NB4 (cell line): ENCODE results near the gene NAA10.

Source experiments
- CTCF ChIP-seq: IDR thresholded peaks from one replicate; pipeline ENCODE4 v1.5.1; 2012; ENCODE audit warnings: low read depth, low read length
- MAX ChIP-seq: IDR thresholded peaks from 2 replicates; pipeline ENCODE4 v1.6.1; 2011; ENCODE audit warnings: low read depth, low read length
- POLR2A ChIP-seq: IDR thresholded peaks from 2 replicates; pipeline ENCODE4 v1.6.1; 2011; ENCODE audit warnings: mild to moderate bottlenecking; ENCODE audit not compliant: insufficient read length; ENCODE audit errors: extremely low read depth

- no peak for TF ChIP-seq CTCF
- TF ChIP-seq POLR2A, result no peak
- TF ChIP-seq MAX, result no peak
Observed at GRCh38 chrX:153983321-153983801, 48.5 kb upstream of the NAA10 start.
